Calu3 (cell line): ENCODE measurements around the gene KIF1B. TPM values are rescaled to one million over a fixed set of nuclear protein-coding genes. Genes with fewer than 3 reads are reported as not detected.

ENCODE experiments used
- BruUV-seq: library from RNA; stranded (reverse); fragments of 400-500 nt; replicated peaks from 2 replicates; lab custom pipeline; 2021; lab: Mats Ljungman, UMichigan
- CTCF ChIA-PET: fragments of 300-600 bp; sonication (Branson Sonifier 250); formaldehyde crosslinking; loops from one replicate; lab custom pipeline; 2022; ENCODE audit warnings: antibody characterized with exemption; lab: Charles Lee
- DNase-seq: peaks from one replicate; pipeline ENCODE4 v3.0.0; 2022
- H3K27ac Mint-ChIP-seq: one replicate; pipeline ENCODE4 v1.8.0; 2022; ENCODE audit warnings: mixed read lengths; ENCODE audit not compliant: unreplicated experiment
- H3K27me3 Mint-ChIP-seq: one replicate; pipeline ENCODE4 v1.8.0; 2022; ENCODE audit warnings: mixed read lengths; ENCODE audit not compliant: unreplicated experiment
- H3K36me3 Mint-ChIP-seq: one replicate; pipeline ENCODE4 v1.8.0; 2022; ENCODE audit warnings: mild to moderate bottlenecking, moderate library complexity, mixed read lengths; ENCODE audit not compliant: insufficient read depth, unreplicated experiment
- H3K4me1 Mint-ChIP-seq: one replicate; pipeline ENCODE4 v1.8.0; 2022; ENCODE audit warnings: mild to moderate bottlenecking, low read depth, mixed read lengths; ENCODE audit not compliant: unreplicated experiment
- H3K4me3 Mint-ChIP-seq: one replicate; pipeline ENCODE4 v1.8.0; 2022; ENCODE audit warnings: mild to moderate bottlenecking, low read depth, moderate library complexity, mixed read lengths; ENCODE audit not compliant: unreplicated experiment
- H3K9me3 Mint-ChIP-seq: one replicate; pipeline ENCODE4 v1.8.0; 2022; ENCODE audit warnings: low read depth, mixed read lengths; ENCODE audit not compliant: unreplicated experiment
- intact Hi-C: fragments of 100-400 bp; cut with micrococcal nuclease; formaldehyde crosslinking; loops from one replicate; pipeline ENCODE4 v1.10.0; 2022; ENCODE audit not compliant: unreplicated experiment
- total RNA-seq: library from RNA; stranded (reverse); gene quantifications from 2 replicates; pipeline ENCODE4 v1.2.3, GENCODE V29; 2022
- TF ChIP-seq, protein P1 (sequence below): fragments of 200-600 bp; IDR thresholded peaks from one replicate; pipeline ENCODE4 v1.8.0; 2022; ENCODE audit warnings: antibody characterized with exemption; ENCODE audit not compliant: unreplicated experiment

The KIF1B gene
- total RNA-seq, 1 experiment from 2014 or later = 17.1 TPM

- H3K27me3 Mint-ChIP-seq = no peaks in the 10 kb centered on the region
- no peaks in the 10 kb centered on the region for H3K9me3 Mint-ChIP-seq
- DNase-seq = no peak
- H3K36me3 Mint-ChIP-seq = peaks cover 56% of the 10 kb centered on the region
- peak overlapping the region; percentile 63 for H3K27ac Mint-ChIP-seq
- H3K4me1 Mint-ChIP-seq = no peaks in the 10 kb centered on the region
- H3K4me3 Mint-ChIP-seq = peak overlapping the region; percentile 80
- CTCF ChIA-PET = interaction anchor here (1.9 kb wide), 1 partner anchor 13 kb away, joined by 6 read pairs; no protein-coding TSS in a partner anchor
- BruUV-seq = no TSS peak
- TF ChIP-seq, protein P1, sequence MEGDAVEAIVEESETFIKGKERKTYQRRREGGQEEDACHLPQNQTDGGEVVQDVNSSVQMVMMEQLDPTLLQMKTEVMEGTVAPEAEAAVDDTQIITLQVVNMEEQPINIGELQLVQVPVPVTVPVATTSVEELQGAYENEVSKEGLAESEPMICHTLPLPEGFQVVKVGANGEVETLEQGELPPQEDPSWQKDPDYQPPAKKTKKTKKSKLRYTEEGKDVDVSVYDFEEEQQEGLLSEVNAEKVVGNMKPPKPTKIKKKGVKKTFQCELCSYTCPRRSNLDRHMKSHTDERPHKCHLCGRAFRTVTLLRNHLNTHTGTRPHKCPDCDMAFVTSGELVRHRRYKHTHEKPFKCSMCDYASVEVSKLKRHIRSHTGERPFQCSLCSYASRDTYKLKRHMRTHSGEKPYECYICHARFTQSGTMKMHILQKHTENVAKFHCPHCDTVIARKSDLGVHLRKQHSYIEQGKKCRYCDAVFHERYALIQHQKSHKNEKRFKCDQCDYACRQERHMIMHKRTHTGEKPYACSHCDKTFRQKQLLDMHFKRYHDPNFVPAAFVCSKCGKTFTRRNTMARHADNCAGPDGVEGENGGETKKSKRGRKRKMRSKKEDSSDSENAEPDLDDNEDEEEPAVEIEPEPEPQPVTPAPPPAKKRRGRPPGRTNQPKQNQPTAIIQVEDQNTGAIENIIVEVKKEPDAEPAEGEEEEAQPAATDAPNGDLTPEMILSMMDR = no peak
- intact Hi-C loops = no loop called here
Observed at GRCh38 chr1:10400013-10400412, 189.6 kb downstream of the KIF1B start.

- H3K4me3 Mint-ChIP-seq = peak overlapping the region; percentile 26
- CTCF ChIA-PET = no interaction called here
- peaks cover 56% of the 10 kb centered on the region for H3K36me3 Mint-ChIP-seq
Observed at GRCh38 chr1:10401281-10401680, 190.9 kb downstream of the KIF1B start.

DNA sequence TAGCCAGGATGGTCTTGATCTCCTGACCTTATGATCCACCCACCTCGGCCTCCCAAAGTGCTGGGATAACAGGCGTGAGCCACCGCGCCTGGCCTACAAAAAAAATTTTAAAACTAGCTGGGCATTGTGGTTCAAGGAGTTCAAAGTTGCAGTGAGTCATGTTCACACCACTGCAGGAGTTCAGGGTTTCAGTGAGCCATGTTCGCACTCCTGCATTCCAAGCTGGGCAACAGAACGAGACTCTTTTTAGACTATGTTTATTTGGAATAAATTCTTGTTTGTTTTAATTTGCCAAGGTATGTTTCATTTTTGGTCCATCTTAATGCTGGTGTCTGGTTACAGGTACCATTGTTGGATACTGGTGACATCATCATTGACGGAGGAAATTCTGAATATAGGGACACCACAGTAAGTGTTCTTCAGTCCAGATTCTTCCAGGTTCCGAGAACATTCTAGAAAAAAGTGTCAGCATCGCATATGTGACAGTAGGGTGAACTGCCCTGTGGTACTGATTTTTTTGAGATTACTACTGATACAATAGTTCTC lies 192.4 kb downstream of the KIF1B start:
- intact Hi-C loops = no loop called here

More at GRCh38 chr1:10401281-10401680, 190.9 kb downstream of the KIF1B start:
- Mint-ChIP-seq H3K27me3 (no peaks in the 10 kb centered on the region), H3K9me3 (no peaks in the 10 kb centered on the region), H3K27ac (peak overlapping the region; percentile 56), H3K4me1 (no peaks in the 10 kb centered on the region)
- no TSS peak for BruUV-seq
- intact Hi-C loops = no loop called here
- DNase-seq = no peak
- TF ChIP-seq, protein P1 = no peak

GRCh38 chr1:10407201-10407600 lies 196.8 kb downstream of the KIF1B start:
- Mint-ChIP-seq H3K27me3 (no peaks in the 10 kb centered on the region), H3K4me1 (no peaks in the 10 kb centered on the region), H3K36me3 (peaks cover 32% of the 10 kb centered on the region), H3K9me3 (no peaks in the 10 kb centered on the region), H3K27ac (no peak overlapping the region), H3K4me3 (no peak overlapping the region)
- no TSS peak for BruUV-seq
- no peak for DNase-seq
- intact Hi-C loops = no loop called here
- TF ChIP-seq, protein P1 = no peak
- CTCF ChIA-PET = interaction anchor here (1.5 kb wide), 1 partner anchor 8 kb away, joined by 3 read pairs; the partner anchor contains the start of gene PGD

More for the DNA sequence above, 192.4 kb downstream of the KIF1B start:
- Mint-ChIP-seq H3K27me3 (no peaks in the 10 kb centered on the region), H3K36me3 (peaks cover 57% of the 10 kb centered on the region), H3K4me3 (no peak overlapping the region), H3K9me3 (no peaks in the 10 kb centered on the region), H3K4me1 (no peaks in the 10 kb centered on the region), H3K27ac (no peak overlapping the region)
- BruUV-seq = no TSS peak
- TF ChIP-seq, protein P1 = no peak
- CTCF ChIA-PET = no interaction called here
- DNase-seq = no peak
